Measurements from ENCODE around the gene DSCAM.
"Not testable (repeated sequence)": the region's sequence is repeated elsewhere in the genome, so short reads cannot be mapped to it uniquely, and the experiment has no call there.

Gene DSCAM

GRCh38 chr21:40215941-40216340, 631.0 kb downstream of the DSCAM start:
- Mint-ChIP-seq H3K9me3 (peaks cover 16% of the 10 kb centered on the region), H3K27ac (no peak overlapping the region), H3K4me3 (no peak overlapping the region), H3K27me3 (ENCODE audit: low read depth) (no peaks in the 10 kb centered on the region), H3K4me1 (ENCODE audit: low read depth) (no peaks in the 10 kb centered on the region), H3K36me3 (ENCODE audit: low read depth) (no peaks in the 10 kb centered on the region)
- no peak for DNase-seq (ENCODE audit: low spot score)

GRCh38 chr21:40210251-40210650, 636.7 kb downstream of the DSCAM start:
- Mint-ChIP-seq H3K9me3 (peaks cover 26% of the 10 kb centered on the region), H3K27ac (no peak overlapping the region), H3K27me3 (ENCODE audit: low read depth) (no peaks in the 10 kb centered on the region), H3K36me3 (ENCODE audit: low read depth) (no peaks in the 10 kb centered on the region), H3K4me3 (no peak overlapping the region), H3K4me1 (ENCODE audit: low read depth) (no peaks in the 10 kb centered on the region)
- no peak for DNase-seq (ENCODE audit: low spot score)

- no peaks in the 10 kb centered on the region for H3K36me3 Mint-ChIP-seq (ENCODE audit: low read depth)
- DNase-seq (ENCODE audit: low spot score) = no peak
- H3K4me3 Mint-ChIP-seq = no peak overlapping the region
Observed at GRCh38 chr21:40208948-40209345, 638.0 kb downstream of the DSCAM start.

GRCh38 chr21:40208206-40208947, 638.6 kb downstream of the DSCAM start:
- DNase-seq (ENCODE audit: low spot score) = no peak
- H3K4me1 Mint-ChIP-seq (ENCODE audit: low read depth) = no peaks in the 10 kb centered on the region
- H3K36me3 Mint-ChIP-seq (ENCODE audit: low read depth) = no peaks in the 10 kb centered on the region
- H3K27ac Mint-ChIP-seq = no peak overlapping the region
- no peak overlapping the region for H3K4me3 Mint-ChIP-seq
- peaks cover 20% of the 10 kb centered on the region for H3K9me3 Mint-ChIP-seq
- no peaks in the 10 kb centered on the region for H3K27me3 Mint-ChIP-seq (ENCODE audit: low read depth)

More at GRCh38 chr21:40208948-40209345, 638.0 kb downstream of the DSCAM start:
- H3K4me1 Mint-ChIP-seq (ENCODE audit: low read depth) = no peaks in the 10 kb centered on the region
- peaks cover 20% of the 10 kb centered on the region for H3K9me3 Mint-ChIP-seq
- H3K27ac Mint-ChIP-seq = no peak overlapping the region
- H3K27me3 Mint-ChIP-seq (ENCODE audit: low read depth) = no peaks in the 10 kb centered on the region

GRCh38 chr21:40200946-40201345, 646.0 kb downstream of the DSCAM start:
- H3K27me3 Mint-ChIP-seq (ENCODE audit: low read depth) = no peaks in the 10 kb centered on the region
- no peak overlapping the region for H3K4me3 Mint-ChIP-seq
- H3K27ac Mint-ChIP-seq = no peak overlapping the region
- peaks cover 18% of the 10 kb centered on the region for H3K9me3 Mint-ChIP-seq
- DNase-seq (ENCODE audit: low spot score) = no peak
- no peaks in the 10 kb centered on the region for H3K4me1 Mint-ChIP-seq (ENCODE audit: low read depth)
- H3K36me3 Mint-ChIP-seq (ENCODE audit: low read depth) = no peaks in the 10 kb centered on the region

- no peaks in the 10 kb centered on the region for H3K4me1 Mint-ChIP-seq (ENCODE audit: low read depth)
- H3K36me3 Mint-ChIP-seq (ENCODE audit: low read depth) = no peaks in the 10 kb centered on the region
- H3K9me3 Mint-ChIP-seq = peaks cover 22% of the 10 kb centered on the region
- no peaks in the 10 kb centered on the region for H3K27me3 Mint-ChIP-seq (ENCODE audit: low read depth)
- no peak overlapping the region for H3K4me3 Mint-ChIP-seq
- DNase-seq (ENCODE audit: low spot score) = no peak
- H3K27ac Mint-ChIP-seq = no peak overlapping the region
Observed at GRCh38 chr21:40200126-40200525, 646.8 kb downstream of the DSCAM start.

- H3K27me3 Mint-ChIP-seq (ENCODE audit: low read depth) = no peaks in the 10 kb centered on the region
- DNase-seq (ENCODE audit: low spot score) = no peak
- peaks cover 46% of the 10 kb centered on the region for H3K9me3 Mint-ChIP-seq
- H3K36me3 Mint-ChIP-seq (ENCODE audit: low read depth) = no peaks in the 10 kb centered on the region
- no peaks in the 10 kb centered on the region for H3K4me1 Mint-ChIP-seq (ENCODE audit: low read depth)
- no peak overlapping the region for H3K4me3 Mint-ChIP-seq
- H3K27ac Mint-ChIP-seq = no peak overlapping the region
Observed at GRCh38 chr21:40194185-40194980, 652.6 kb downstream of the DSCAM start.

GRCh38 chr21:40191616-40192015, 655.3 kb downstream of the DSCAM start:
- Mint-ChIP-seq H3K36me3 (ENCODE audit: low read depth) (no peaks in the 10 kb centered on the region), H3K9me3 (peaks cover 40% of the 10 kb centered on the region), H3K4me3 (no peak overlapping the region), H3K27me3 (ENCODE audit: low read depth) (no peaks in the 10 kb centered on the region), H3K27ac (no peak overlapping the region), H3K4me1 (ENCODE audit: low read depth) (no peaks in the 10 kb centered on the region)
- DNase-seq (ENCODE audit: low spot score) = no peak

- no peaks in the 10 kb centered on the region for H3K4me1 Mint-ChIP-seq (ENCODE audit: low read depth)
- DNase-seq (ENCODE audit: low spot score) = no peak
- no peak overlapping the region for H3K27ac Mint-ChIP-seq
- H3K9me3 Mint-ChIP-seq = peaks cover 36% of the 10 kb centered on the region
- H3K36me3 Mint-ChIP-seq (ENCODE audit: low read depth) = no peaks in the 10 kb centered on the region
- H3K27me3 Mint-ChIP-seq (ENCODE audit: low read depth) = no peaks in the 10 kb centered on the region
- no peak overlapping the region for H3K4me3 Mint-ChIP-seq
Observed at GRCh38 chr21:40191196-40191595, 655.8 kb downstream of the DSCAM start.

- Mint-ChIP-seq H3K27me3 (ENCODE audit: low read depth) (no peaks in the 10 kb centered on the region), H3K36me3 (ENCODE audit: low read depth) (no peaks in the 10 kb centered on the region), H3K4me1 (ENCODE audit: low read depth) (no peaks in the 10 kb centered on the region), H3K4me3 (no peak overlapping the region), H3K27ac (no peak overlapping the region), H3K9me3 (peaks cover 41% of the 10 kb centered on the region)
- DNase-seq (ENCODE audit: low spot score) = no peak
Observed at GRCh38 chr21:40187946-40188654, 658.9 kb downstream of the DSCAM start.

GRCh38 chr21:40187244-40187643, 659.7 kb downstream of the DSCAM start:
- DNase-seq (ENCODE audit: low spot score) = no peak
- no peak overlapping the region for H3K27ac Mint-ChIP-seq
- H3K4me1 Mint-ChIP-seq (ENCODE audit: low read depth) = no peaks in the 10 kb centered on the region
- no peak overlapping the region for H3K4me3 Mint-ChIP-seq
- H3K9me3 Mint-ChIP-seq = peaks cover 35% of the 10 kb centered on the region
- no peaks in the 10 kb centered on the region for H3K27me3 Mint-ChIP-seq (ENCODE audit: low read depth)
- peaks cover 2% of the 10 kb centered on the region for H3K36me3 Mint-ChIP-seq (ENCODE audit: low read depth)

- Mint-ChIP-seq H3K4me3 (no peak overlapping the region), H3K36me3 (ENCODE audit: low read depth) (peaks cover 6% of the 10 kb centered on the region), H3K9me3 (peaks cover 40% of the 10 kb centered on the region), H3K27me3 (ENCODE audit: low read depth) (no peaks in the 10 kb centered on the region), H3K27ac (no peak overlapping the region), H3K4me1 (ENCODE audit: low read depth) (no peaks in the 10 kb centered on the region)
- DNase-seq (ENCODE audit: low spot score) = no peak
Observed at GRCh38 chr21:40186045-40186444, 660.9 kb downstream of the DSCAM start.

- no peaks in the 10 kb centered on the region for H3K27me3 Mint-ChIP-seq (ENCODE audit: low read depth)
- H3K36me3 Mint-ChIP-seq (ENCODE audit: low read depth) = peaks cover 6% of the 10 kb centered on the region
- no peaks in the 10 kb centered on the region for H3K4me1 Mint-ChIP-seq (ENCODE audit: low read depth)
- H3K4me3 Mint-ChIP-seq = no peak overlapping the region
- H3K9me3 Mint-ChIP-seq = peaks cover 45% of the 10 kb centered on the region
- DNase-seq (ENCODE audit: low spot score) = no peak
- H3K27ac Mint-ChIP-seq = no peak overlapping the region
Observed at GRCh38 chr21:40185208-40185607, 661.8 kb downstream of the DSCAM start.

- H3K36me3 Mint-ChIP-seq (ENCODE audit: low read depth); H3K27ac Mint-ChIP-seq; H3K27me3 Mint-ChIP-seq (ENCODE audit: low read depth); H3K4me1 Mint-ChIP-seq (ENCODE audit: low read depth); DNase-seq (ENCODE audit: low spot score); H3K4me3 Mint-ChIP-seq: not testable (repeated sequence)
- peaks cover 39% of the 10 kb centered on the region for H3K9me3 Mint-ChIP-seq
Observed at GRCh38 chr21:40182491-40182890, 664.5 kb downstream of the DSCAM start.

All from T-helper 2 cell treated with Interferon-gamma antibody and Interleukin-4, amounts not matched to agents 5 μg/mL and 100 μg/mL, for 36 hours (primary cell).